ENCODE results near the gene SLC13A5.

- TF ChIP-seq CTCF (IDR thresholded peaks at IDR 0.05) (no peak), POLR2A (IDR thresholded peaks at IDR 0.05) (no peak)
Observed at GRCh38 chr17:6757747-6758146, 44.6 kb upstream of the SLC13A5 start.

Measured in heart left ventricle (tissue), 13 donors.